Astrocyte of the cerebellum (primary cell): Measurements from ENCODE around the gene TGFBR3.

Experiments used
- DNase-seq: peaks from one replicate; pipeline ENCODE4 v3.0.0-alpha.2; 2011; ENCODE audit warnings: low read depth
- H3K4me3 ChIP-seq: 2 replicates; pipeline ENCODE4 v1.5.1; 2011; ENCODE audit warnings: mild to moderate bottlenecking, low read depth, low read length, moderate library complexity
- CTCF ChIP-seq: IDR thresholded peaks from 2 replicates; pipeline ENCODE4 v1.5.1; 2012; ENCODE audit warnings: low read length, low read depth, moderate library complexity, mild to moderate bottlenecking; ENCODE audit errors: missing control alignments
- in situ Hi-C: cut with HindIII; loops from 2 replicates; pipeline ENCODE4 v1.10.0; 2017; ENCODE audit warnings: low sequenced_read_pairs

Gene TGFBR3

GRCh38 chr1:91660708-91661107, 225.2 kb downstream of the TGFBR3 start:
- no peak for TF ChIP-seq CTCF
- DNase-seq, result no peak
- no peak overlapping the region for H3K4me3 ChIP-seq
- in situ Hi-C loops, result no loop called here

- no peak overlapping the region for H3K4me3 ChIP-seq
- in situ Hi-C loops, result no loop called here
- DNase-seq, result no peak
- TF ChIP-seq CTCF, result no peak
These were observed 230.0 kb downstream of the TGFBR3 start for GRCh38 chr1:91655912-91656449.

- in situ Hi-C loops, result no loop called here
- no peak for TF ChIP-seq CTCF
- no peak for DNase-seq
- no peak overlapping the region for H3K4me3 ChIP-seq
These were observed 232.8 kb downstream of the TGFBR3 start for GRCh38 chr1:91653183-91653582.

- peak; percentile 45 for DNase-seq
- in situ Hi-C loops, result no loop called here
These were observed 234.3 kb downstream of the TGFBR3 start for GRCh38 chr1:91651661-91652071.

GRCh38 chr1:91651243-91651642, 234.7 kb downstream of the TGFBR3 start:
- DNase-seq, result no peak
- no peak overlapping the region for H3K4me3 ChIP-seq
- TF ChIP-seq CTCF, result no peak
- in situ Hi-C loops, result no loop called here

More at GRCh38 chr1:91651661-91652071, 234.3 kb downstream of the TGFBR3 start:
- no peak for TF ChIP-seq CTCF
- H3K4me3 ChIP-seq, result no peak overlapping the region

- TF ChIP-seq CTCF, result no peak
- in situ Hi-C loops, result no loop called here
- peak; percentile 79 for DNase-seq
- no peak overlapping the region for H3K4me3 ChIP-seq
These were observed 235.2 kb downstream of the TGFBR3 start for GRCh38 chr1:91650764-91651163.
